NCI-H2171 (cell line): ENCODE measurements around the gene SELENOM.
"Not testable (repeated sequence)": the region's sequence is repeated elsewhere in the genome, so short reads cannot be mapped to it uniquely, and the experiment has no call there.

Experiments
- DNase-seq: peaks from one replicate; lab custom pipeline; 2025; lab: John Stamatoyannopoulos, UW

SELENOM gene

DNA sequence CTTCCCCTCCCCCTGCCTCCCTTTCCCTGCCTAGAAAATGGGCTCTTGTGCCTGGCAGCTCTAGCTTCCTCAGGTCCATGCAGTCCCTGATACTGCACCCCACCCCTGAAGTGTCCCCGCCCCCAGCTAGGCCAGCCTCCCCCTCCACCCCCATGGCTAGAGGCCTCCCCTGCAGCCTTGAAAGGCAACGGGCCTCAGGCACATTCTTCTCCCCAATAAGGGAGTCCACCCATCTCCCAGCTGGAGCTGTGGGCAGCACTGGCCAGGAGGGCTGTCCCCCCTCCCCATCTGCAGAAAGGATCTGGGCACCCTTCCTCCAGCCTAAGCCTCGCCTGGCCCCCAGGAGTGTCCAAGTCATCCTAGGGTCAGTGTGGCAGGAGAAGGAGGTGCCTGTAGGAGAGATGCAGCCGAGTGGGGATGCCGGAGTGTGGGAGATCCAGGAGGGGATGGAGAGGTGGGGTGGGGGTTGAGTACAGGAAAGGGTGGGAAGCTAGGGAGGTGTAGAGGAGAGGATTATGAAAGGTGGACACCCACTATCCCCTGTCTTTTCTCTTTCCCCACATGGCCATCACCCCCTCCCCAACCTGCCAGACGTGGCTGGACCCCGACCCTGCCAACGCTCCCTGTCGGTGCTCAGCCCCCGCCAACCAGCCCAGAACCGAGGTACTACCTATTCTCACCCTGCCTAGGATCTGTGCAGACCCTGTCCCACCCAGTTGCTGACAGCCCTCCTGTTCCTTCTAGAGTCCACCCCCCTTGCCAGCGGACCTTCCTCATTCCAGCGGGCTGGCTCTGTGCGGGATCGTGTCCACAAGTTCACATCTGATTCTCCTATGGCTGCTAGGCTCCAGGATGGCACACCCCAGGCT lies 16.9 kb downstream of the SELENOM start:
- no peak for DNase-seq

DNA sequence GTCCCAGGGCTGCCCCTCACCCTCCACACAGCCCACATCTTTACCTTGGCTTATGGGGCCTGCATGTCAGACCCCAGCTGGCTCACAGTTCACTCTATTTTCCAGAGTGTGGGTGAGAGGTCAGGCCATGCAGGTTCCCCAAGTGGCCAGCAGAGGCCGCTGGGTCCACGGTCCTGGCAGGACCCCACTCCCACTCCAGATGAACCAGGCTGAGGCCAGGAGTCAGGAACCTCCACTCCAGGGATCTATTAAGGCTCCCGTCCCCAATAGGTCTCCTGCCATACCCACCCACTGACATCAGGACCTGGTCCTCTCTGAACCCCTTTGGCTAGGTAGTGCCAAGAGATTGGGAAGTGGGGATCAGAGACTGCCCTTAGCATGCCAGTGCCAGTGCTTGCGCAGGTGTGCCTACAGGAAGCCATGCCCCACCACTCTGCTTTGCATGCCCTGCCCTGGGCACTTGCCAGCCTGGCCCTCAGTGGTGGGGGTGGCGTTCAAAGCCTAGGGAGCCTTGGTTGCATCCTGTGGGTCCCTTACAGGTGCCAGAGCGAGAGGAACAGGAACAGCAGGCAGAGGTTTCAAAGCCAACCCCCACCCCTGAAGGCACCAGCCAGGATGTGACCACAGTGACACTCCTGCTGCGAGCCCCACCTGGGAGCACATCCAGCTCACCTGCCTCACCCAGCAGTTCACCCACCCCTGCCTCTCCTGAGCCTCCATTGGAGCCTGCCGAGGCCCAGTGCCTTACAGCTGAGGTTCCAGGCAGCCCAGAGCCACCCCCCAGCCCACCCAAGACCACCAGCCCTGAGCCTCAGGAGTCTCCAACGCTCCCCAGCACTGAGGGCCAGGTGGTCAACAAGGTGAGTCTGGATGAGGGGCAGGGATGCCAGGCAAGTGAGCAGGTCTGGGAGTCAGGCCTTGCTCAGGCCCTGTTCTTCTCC lies 17.9 kb downstream of the SELENOM start:
- no peak for DNase-seq

DNA sequence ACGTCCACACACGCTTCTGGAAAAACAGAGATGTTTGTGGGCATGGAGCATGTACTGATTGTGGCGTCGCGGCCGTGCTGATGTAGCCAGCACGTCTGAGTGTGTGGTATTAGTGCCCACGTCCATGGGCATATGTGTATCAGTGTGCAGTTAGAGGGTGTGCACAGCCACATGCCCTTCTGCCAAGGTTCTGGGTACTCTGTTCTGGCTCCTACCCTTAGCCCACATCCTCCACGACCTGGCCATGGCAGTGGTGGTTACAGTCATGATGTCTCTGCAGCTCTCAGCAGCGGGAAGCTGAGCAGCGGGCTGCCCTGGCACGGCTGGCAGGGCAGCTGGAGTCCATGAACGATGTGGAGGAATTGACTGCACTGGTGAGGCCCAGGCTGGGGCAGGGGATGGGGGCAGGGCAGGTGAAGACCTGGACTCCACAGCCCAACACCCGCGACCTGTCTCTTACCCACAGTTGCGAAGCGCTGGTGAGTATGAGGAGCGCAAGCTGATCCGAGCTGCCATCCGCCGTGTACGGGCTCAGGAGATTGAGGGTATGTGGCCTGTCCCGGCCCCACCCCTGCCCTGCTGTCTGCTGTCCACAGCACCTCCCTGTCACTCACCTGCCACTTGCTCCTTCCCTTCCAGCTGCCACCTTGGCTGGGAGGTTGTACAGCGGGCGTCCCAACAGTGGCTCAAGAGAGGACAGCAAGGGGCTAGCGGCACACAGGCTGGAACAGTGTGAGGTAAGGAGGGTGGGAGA lies 19.0 kb downstream of the SELENOM start:
- no peak for DNase-seq

DNA sequence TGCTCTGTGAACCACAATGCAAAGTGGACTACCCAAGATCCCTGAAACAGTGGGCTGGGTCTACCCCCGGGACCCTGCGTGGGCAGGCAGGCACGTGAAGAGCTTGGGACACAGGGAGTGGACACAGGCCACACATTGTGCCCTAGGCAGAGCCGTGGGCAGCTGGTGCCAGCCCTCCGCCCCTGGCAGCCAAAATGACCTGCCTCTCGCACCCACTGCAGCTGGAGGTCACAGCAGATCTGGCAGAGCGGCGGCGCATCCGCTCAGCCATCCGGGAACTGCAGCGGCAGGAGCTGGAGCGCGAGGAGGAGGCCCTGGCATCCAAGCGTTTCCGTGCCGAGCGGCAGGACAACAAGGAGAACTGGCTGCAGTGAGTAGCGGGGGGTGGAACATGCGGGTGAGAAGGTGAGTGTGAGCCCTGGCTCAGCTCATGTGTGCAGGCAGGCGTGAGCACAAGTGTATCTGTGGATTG lies 19.6 kb downstream of the SELENOM start:
- no peak for DNase-seq

DNA sequence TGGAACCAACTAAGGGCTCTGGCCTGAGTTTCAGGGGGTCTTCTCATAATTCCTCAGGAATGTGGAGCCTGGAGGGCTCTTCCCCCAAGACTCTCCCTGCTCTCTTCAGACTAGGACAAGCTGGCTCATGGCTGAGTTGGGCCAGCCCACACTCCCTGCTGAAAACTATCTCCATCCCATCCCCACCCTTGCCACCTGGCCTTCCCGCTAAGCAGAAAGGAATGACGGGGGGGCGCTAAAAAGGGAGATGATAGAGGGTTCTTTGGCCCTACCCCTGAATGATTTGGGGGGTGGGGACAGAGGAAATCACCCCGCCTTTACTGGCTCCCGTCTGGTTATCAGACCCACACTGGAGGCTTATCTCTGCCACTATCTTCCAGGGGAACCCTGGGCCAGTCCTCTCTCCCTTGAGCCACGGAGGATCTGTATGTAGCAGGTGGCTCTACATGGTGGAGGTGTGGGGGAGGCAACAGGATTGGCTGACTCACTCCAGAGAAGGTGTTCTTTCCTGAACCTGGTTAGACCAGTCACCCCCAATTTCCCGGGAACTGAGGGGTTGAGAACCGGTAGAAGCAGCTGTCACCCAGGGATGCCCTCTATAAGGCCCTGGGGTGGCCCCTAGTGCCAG lies 20.6 kb downstream of the SELENOM start:
- DNase-seq, result no peak

DNA sequence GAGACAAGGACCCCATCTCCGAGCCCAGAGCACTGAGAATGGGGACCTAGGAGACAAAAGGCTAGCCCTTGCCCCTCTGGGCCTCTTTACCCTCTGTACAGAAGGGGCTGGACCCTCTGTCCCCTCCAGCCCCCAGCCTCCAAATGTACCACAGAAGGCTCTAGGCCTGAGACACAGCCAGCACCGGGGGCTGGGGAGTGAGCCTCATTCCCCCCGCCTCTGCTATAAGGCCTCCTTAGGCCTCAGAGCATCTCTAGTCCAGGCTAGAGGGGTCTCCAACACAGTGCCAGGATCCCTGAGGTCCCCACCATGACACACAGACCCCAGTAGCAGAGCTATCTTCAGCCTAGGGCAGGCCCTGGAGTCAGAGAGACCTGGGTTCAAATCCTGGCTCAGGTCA lies 21.4 kb downstream of the SELENOM start:
- no peak for DNase-seq

DNA sequence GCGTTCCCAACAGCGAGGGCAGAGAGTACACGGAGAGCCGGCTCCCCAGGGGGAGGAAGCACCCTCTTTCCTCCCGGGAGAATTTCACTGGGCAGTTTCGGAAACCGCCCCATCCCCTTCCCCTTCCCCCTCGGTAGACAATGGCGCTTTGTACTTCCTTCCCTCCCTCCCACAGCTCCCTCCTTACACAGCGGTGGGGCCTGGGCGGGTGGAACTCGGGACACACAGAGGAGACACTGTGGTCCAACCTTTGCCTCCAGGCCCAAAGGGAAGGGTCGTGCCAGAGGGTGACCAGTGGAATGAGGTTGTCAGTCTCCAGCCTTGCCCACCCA lies 21.9 kb downstream of the SELENOM start:
- no peak for DNase-seq

DNA sequence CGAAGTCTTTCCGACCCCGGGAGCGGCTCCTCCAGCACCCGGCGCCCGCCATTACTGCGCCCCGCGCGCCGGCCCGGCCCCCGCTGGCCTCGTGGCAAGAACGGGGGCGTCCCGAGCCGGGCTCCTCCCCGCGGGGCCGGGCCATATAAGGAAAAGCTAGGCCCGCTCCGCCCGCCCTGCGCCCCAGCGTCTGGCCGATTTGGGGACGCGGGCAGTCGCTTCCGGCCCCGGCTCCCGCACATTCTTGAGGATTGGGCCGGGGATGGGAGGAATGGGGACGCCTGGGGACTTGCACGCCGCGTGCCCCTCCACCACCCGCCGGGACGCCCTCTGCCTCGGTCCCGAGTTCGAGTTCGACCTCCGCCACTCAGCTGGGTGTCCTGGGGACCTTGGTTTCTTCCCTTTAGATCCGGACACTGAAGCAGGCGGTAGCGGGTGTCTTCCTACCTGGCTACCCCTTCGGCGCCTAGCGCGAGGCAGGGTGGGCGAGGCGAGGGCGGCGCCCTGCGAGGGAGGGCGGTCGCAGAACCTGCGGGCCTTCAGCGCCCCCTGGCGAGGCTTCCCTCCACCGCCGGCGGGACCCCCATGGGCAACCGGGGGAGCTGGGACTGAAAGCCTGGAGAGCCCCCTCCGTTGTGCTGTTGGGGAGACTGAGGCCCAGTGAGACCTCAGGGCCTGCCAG lies 22.4 kb downstream of the SELENOM start:
- peak; percentile 70 for DNase-seq

DNA sequence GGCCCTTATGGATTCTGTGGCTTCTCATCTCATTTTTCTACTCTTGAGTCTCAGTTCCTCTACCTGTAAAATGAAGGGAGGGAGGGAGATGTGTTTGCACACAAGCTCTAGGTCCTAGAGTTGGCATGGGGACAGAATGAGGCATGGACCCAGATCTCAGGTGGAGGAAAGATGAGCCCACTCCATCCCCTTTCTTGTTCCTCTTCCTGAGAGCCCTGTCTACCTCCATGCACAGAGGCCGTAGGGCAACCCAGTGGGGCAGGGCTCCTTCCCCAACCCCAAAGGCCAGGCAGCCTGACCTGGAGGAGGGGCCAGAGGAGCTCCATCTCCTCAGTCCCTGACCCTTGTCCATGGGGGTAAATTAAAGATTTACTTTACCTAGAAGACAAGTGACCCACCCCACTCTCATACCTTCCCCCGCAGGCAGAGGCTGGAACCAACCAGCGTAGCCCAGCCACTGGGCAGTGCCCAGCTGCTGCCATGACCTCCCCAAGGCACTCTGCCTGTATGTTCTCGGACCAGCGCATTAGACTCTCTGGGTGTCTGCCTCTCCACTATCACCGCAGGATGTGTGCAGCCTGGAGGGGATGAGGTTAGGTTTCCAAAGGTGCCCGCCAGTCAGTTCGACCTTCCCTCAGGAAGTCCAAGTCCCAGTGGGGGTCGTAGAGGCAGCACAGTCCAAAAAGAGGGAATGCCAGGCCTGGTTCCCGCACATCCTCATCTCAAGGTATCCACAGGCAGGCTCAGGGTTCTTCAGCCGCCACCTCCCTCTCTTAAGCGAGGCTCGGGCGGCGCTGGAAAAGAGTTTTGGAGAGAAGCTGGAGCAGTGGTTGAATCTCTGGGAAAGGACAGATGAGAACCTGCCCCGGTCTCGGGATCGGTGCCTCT lies 23.2 kb downstream of the SELENOM start:
- DNase-seq, result no peak

DNA sequence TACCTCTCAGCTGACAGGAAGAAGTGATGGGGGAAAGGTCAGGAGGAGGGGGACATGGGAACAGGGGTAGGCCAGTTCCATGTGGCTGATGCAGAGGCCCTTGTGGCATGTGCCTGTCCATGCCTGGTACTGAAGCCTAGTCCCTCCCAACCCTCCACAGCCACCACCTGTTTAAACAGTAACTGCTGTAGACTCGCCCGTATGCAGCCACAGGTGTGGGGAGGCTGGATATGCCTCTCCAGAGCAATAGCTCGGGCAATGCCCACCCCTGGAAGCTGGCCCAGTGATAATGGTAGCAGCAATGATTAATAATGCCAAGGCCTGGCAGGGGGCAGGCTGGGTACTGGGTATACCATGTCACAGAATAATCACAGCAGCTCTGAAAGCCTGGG lies 24.0 kb downstream of the SELENOM start:
- no peak for DNase-seq

DNA sequence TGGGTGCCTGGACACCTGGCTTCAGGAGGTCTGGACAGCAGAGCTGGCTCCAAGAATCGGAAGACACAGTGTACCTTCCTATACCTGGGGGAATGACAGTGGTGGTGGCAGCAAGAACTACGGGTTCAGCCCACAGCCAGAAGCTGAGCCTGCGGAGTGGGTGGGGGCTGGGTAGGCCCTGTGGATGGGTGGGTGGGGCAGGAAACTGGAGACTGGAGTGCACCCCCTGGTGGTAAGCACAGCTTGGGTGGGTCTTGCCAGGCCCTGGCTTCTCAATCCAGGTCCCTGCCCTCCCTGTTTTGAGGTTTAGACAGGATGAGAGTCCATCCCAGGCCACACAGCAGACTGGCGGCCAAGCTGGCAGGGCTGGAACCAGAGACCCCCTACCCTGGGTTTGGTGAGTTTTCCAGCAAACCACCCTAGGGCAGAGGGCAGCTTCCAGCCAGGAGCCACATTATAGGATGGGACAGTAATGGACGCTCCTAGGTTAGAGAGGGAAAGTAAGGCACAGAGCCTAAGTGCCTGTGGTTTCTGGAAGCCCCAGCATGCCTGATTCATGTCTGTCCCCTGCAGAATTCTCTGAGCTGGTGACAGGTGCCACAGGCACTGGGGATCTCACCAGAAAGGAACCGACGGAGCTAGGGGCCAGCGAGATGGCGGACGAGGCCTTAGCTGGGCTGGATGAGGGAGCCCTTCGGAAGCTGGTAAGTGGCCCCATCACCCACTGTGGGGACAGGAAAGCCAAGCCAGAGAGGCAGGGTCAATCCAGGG lies 24.6 kb downstream of the SELENOM start:
- DNase-seq, result no peak

DNA sequence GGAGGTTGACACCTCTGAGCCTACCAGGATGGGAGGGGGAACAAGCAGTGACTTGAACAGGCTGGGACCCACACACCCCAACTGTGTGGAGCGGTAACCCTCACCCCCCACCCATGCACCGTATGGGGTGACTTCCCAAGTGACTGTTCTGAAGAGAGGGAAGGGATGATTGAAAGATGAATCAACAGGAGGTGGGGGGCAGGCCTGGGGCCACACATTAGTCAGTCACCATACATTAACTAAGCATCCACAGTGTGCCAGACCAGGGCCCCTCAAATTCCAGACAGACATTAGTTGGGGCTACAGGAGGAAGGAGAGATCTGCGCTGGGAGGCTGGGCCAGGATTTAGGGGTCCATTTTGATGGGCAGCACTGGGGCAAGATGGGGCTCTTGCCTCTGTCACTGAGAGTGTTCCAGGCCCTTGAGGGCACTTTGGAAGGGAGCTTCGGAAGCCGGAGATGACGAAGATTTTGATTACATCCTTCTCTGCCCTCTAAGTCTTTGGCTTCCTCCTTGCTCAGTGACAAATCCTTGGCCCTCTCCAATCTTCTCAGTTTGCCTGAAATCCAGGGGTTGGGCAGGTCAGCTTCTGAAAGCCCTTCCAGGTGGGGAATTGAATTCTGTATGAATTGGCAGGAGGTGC lies 25.3 kb downstream of the SELENOM start:
- DNase-seq, result no peak

DNA sequence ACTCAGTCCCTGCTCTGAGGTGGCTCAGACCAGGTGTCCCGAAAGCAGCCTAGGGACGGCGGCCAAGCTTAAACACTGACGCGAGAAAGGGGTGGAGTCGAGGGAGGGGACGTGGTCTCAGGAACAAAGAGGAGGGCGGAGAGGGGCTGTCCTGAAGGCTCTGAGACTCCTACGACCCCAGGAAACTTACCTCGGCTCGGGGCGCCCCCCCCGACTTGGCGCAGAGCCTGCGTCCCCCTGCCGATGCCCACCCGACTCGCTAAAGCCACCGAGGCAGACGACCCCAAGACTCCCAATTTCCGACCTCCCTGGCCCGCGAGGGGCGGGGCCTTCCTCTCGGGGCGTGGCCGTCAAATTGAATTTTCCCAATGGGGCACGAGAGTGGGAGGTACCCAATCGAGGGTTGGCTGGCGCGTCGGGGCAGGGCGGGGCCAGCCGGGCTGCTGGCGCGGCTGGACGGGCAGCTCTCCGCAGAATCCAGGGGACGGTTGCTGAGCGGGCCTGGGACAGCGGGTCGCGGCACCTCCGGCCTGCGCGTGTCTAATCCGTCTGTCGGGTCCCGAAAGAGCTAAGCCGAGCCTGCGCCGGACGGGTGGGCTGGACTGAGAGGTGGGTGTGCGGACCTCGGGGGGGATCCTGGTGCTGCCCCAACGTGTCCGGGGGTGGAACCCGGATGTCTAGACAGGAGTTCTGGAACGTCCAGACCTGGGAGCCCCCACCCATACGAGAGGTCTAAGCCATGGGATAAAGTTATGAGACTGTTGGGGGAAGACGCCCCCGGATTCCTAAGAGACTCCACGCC lies 26.3 kb downstream of the SELENOM start, which contains the start of gene SMTN:
TSS of gene SMTN (plus strand) at position 471 of the 802 bp plus-strand sequence. CDS start 1,941 bp downstream, outside the sequence.
- DNase-seq, result peak; percentile 92

DNA sequence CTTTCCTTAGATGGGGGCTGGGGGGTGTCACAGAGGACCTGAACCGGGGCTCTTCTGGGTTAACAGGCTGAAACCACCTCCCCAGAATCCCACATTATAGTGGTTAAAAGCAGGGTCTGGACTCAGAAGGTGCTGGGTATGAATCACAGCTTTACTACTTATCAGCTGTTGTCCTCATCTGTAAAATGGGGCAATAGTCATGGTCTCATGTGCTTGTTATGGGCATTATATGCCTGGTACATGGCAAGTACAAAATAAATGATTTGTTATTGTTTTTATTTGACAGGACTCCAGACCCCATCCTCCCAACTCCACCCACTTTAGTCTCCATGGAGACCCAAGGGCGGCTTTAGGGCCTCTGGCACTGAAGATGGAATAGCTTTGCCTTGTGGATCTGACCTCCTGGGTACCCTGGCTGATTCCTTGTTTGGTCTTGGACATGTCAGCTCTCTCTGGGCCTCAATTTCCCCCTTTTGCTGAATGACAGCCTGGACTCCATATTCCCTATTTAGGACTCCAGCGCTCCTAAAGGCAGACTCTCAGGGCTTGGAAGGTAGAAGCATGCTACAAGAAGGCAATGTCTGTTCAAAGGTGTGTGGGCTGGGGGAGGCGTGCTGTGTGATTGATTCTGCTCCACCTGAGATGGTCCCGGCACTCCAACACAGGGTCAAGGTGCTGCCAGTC lies 27.1 kb downstream of the SELENOM start:
- DNase-seq, result no peak

DNA sequence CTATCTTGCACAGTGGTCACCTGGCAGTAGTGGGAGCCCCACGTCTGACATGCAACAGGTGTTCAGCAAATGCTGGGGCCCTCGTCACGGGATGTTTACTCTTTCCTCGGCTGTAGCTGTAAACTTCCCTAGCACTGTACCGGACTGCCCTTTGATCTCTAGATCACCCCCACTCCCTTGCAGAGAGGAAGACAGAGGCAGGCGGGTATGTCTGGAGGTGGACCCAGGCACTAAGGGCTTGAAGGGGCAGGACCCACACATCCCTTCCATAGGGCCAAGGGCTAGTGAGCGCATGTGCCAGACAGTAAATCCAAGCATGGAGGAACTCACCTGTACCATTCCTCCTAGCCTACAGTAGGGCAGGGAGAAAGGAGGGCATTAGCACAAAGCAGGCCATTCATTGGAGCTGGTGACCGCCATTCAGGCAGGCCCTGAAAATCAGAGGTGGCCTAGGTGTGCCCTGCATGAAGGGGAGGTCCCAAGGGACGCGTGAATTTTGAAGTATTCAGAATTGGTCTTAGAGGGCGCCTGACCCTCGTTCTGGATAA lies 28.2 kb downstream of the SELENOM start:
- DNase-seq, result no peak

DNA sequence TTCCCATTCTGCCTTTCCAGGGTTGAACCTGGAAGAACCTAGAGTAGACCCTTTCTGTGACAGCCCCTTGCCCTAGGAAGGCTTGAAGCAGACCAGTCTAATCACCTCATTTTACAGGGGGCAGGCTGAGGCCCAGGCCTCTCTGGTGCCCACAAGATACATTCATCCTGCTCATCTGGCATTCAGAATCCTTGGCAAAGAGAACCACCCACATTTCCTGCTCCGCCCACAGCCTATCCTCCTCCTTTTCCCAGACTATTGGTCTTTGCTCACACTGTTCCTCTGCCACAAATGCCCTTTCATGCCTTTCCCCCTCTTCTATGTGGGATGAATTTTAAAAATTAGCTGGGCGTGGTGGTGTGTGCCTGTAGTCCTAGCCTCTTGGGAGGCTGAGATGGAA lies 29.0 kb downstream of the SELENOM start:
- DNase-seq, result not testable (repeated sequence)

DNA sequence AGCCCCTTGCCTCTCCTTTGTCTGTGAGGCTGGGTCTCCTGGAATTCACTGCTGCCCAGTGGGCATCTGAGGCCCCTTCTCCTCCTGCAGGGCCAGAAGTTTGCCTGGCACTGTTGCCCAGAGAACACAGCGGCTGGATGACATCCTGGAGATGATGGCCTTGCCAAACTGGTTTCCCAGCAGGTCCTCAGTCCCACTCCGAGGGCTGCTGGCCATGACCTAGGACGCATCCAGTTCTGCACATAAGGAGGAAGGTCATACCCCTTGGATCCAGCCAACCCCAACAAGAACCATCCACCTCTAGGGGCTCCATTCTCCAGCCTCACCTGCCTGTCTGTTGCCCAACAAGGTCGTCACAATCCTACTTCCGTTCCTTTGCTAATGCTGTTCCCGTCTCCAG lies 29.7 kb downstream of the SELENOM start:
- DNase-seq, result no peak
